Testis (tissue), 2 donors: Measurements from ENCODE around the gene KIAA1671.

Experiments
- CTCF ChIP-seq, 3 experiments: fragments of 450-650 bp in 2 of 3; fragments of 200-600 bp in 1 of 3; sonication (generic) in 1 of 3; IDR thresholded peaks; one replicate each; pipeline ENCODE4 v1.5.1; 2016 to 2019; ENCODE audit warnings: antibody characterized with exemption in 3 of 3, mild to moderate bottlenecking in 2 of 3, moderate library complexity in 1 of 3
- POLR2A ChIP-seq: fragments of 450-650 bp; IDR thresholded peaks from one replicate; pipeline ENCODE4 v1.6.1; 2017; ENCODE audit warnings: antibody characterized with exemption, mild to moderate bottlenecking, moderate library complexity

- TF ChIP-seq POLR2A (no peak), CTCF (IDR thresholded peaks at IDR 0.05) (no peak)
Measured at GRCh38 chr22:25183949-25184619, 231.6 kb downstream of the KIAA1671 start.
